ENCODE results near the gene CHRNA3.
A peak's percentile ranks its signal among the peaks of the same experiment; 100 is the strongest.

Gene CHRNA3

DNA sequence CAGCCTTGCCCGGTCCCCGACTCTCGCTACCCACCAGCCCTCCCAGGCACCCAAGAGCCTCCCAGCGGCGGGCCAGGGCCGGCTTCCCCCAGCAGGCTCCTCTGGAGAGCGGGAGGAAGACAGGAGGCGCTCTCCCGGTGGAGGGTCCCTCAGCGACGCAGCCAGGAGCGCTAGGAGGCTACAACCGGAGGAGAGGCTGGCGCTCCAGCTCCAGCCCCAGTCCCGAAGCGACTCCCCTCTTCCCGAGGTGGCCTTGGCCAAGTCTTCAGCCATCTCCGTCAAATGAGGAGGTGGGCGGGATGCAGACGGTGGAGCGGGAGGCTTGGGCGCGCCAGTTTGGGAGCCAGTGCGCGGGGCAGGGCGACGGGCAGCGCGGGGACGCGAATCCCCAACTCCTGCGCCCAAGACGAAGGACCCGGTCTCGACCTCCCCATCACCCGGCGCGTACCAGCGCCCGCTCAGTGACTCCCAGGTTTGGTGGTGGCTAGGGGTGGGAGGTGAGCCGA lies 722 bp downstream of the CHRNA3 start:
- Histone ChIP-seq H4K20me1 (ENCODE audit: control insufficient read depth, insufficient read depth, low read depth, low read length) (no peaks in the 10 kb centered on the region), H3K9me3 (ENCODE audit: control insufficient read depth, insufficient read depth, low read length) (no peaks in the 10 kb centered on the region), H3F3A (ENCODE audit: control insufficient read depth, insufficient read depth) (no peaks in the 10 kb centered on the region), H3K4me1 (ENCODE audit: control insufficient read depth, low read length) (no peaks in the 10 kb centered on the region), H3K9me2 (replicated peaks; ENCODE audit: control insufficient read depth, low read length) (no peaks in the 10 kb centered on the region), H3K36me3 (ENCODE audit: control insufficient read depth, low read length) (no peaks in the 10 kb centered on the region), H3K79me2 (ENCODE audit: control insufficient read depth, low read length) (no peaks in the 10 kb centered on the region), H3K4me2 (ENCODE audit: low read length) (no peak overlapping the region), H3K27me3 (ENCODE audit: control insufficient read depth, low read length) (no peaks in the 10 kb centered on the region), H3K4me3 (ENCODE audit: low read length) (no peak overlapping the region), H3K27ac (ENCODE audit: low read depth, low read length) (no peak overlapping the region)
- TF ChIP-seq, protein P1, sequence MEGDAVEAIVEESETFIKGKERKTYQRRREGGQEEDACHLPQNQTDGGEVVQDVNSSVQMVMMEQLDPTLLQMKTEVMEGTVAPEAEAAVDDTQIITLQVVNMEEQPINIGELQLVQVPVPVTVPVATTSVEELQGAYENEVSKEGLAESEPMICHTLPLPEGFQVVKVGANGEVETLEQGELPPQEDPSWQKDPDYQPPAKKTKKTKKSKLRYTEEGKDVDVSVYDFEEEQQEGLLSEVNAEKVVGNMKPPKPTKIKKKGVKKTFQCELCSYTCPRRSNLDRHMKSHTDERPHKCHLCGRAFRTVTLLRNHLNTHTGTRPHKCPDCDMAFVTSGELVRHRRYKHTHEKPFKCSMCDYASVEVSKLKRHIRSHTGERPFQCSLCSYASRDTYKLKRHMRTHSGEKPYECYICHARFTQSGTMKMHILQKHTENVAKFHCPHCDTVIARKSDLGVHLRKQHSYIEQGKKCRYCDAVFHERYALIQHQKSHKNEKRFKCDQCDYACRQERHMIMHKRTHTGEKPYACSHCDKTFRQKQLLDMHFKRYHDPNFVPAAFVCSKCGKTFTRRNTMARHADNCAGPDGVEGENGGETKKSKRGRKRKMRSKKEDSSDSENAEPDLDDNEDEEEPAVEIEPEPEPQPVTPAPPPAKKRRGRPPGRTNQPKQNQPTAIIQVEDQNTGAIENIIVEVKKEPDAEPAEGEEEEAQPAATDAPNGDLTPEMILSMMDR (IDR thresholded peaks at IDR 0.05; ENCODE audit: low read depth, low read length, poor library complexity, severe bottlenecking), result no peak
- no peak for TF ChIP-seq EZH2phosphoT487 (IDR thresholded peaks at IDR 0.05; ENCODE audit: borderline replicate concordance, low read length)

DNA sequence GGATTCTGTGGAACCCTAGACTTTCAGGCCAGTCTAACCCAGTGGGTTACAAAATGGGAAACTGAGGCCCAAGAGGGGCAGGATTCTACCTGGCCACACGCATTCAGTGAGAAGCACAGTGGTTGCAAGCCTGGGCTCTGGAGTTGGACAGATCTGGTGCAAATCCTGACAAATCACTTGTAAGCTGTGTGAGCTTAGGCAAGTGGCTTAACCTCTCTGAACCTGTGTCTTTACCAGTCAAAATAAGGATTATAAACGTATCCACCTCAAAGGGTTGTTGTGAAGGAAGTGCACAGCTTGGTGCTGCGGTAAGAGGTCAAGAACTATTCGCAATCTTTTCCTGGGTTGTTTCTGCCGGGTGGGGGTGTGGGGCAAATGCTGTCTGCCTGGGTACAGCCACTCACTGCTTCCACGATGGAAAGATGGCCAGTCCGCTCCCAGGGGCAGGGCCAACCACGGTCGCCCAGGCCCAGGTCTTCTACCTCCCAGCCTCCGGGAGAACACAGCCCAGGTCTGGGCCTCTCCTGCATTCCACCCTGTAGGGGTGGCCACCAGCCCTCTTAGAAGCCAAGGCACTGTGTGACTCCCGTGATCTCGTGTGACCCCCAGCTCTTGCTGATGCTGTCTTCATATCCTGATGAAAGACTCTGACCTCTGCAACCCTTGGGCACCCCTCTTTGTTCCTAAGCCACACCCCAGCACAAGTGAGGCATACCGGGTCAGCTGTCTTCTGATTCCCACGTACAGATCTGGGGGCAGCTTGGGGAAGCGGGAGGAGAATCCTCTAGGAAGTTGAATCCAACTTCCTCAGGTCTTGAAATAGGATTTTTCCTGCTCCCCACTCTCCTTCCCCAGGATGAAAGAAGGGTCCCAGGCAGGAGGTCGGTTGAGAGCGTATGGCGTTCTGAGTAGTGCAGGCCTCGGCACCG lies 1.5 kb downstream of the CHRNA3 start:
- Histone ChIP-seq H4K20me1 (ENCODE audit: control insufficient read depth, insufficient read depth, low read depth, low read length) (no peaks in the 10 kb centered on the region), H3K27ac (ENCODE audit: low read depth, low read length) (no peak overlapping the region), H3K9me2 (replicated peaks; ENCODE audit: control insufficient read depth, low read length) (no peaks in the 10 kb centered on the region), H3K4me3 (ENCODE audit: low read length) (no peak overlapping the region), H3K79me2 (ENCODE audit: control insufficient read depth, low read length) (no peaks in the 10 kb centered on the region), H3K9me3 (ENCODE audit: control insufficient read depth, insufficient read depth, low read length) (no peaks in the 10 kb centered on the region), H3K27me3 (ENCODE audit: control insufficient read depth, low read length) (no peaks in the 10 kb centered on the region), H3K36me3 (ENCODE audit: control insufficient read depth, low read length) (no peaks in the 10 kb centered on the region), H3K4me1 (ENCODE audit: control insufficient read depth, low read length) (no peaks in the 10 kb centered on the region), H3K4me2 (ENCODE audit: low read length) (no peak overlapping the region), H3F3A (ENCODE audit: control insufficient read depth, insufficient read depth) (no peaks in the 10 kb centered on the region)
- no peak for TF ChIP-seq EZH2phosphoT487 (IDR thresholded peaks at IDR 0.05; ENCODE audit: borderline replicate concordance, low read length)
- TF ChIP-seq, protein P1 (IDR thresholded peaks at IDR 0.05; ENCODE audit: low read depth, low read length, poor library complexity, severe bottlenecking), result no peak

DNA sequence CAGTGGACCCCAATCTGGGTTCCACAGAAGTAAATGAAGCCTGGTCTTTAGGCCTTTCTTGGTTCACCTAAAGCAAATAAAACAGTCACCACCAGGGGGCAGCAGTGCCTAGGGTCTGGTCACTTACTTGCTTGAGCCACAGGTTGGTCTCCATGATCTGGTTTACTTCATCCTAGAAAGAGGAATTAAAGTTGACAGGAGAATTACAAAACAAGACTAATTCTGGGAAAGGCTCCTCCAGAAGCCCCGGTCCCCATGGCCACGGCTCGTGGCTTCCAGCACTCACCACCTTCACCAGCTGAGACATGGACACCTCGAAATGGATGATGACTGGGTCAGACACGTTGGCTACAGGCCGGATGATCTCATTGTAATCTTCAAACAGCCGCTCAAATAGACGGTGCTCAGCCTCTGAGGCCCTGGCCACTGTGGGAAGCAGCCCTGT lies 2.3 kb downstream of the CHRNA3 start:
- TF ChIP-seq EZH2phosphoT487 (IDR thresholded peaks at IDR 0.05; ENCODE audit: borderline replicate concordance, low read length), result no peak
- TF ChIP-seq, protein P1 (IDR thresholded peaks at IDR 0.05; ENCODE audit: low read depth, low read length, poor library complexity, severe bottlenecking), result peak; percentile 90
- Histone ChIP-seq H3K4me1 (ENCODE audit: control insufficient read depth, low read length) (no peaks in the 10 kb centered on the region), H3K4me3 (ENCODE audit: low read length) (no peak overlapping the region), H4K20me1 (ENCODE audit: control insufficient read depth, insufficient read depth, low read depth, low read length) (no peaks in the 10 kb centered on the region), H3F3A (ENCODE audit: control insufficient read depth, insufficient read depth) (no peaks in the 10 kb centered on the region), H3K79me2 (ENCODE audit: control insufficient read depth, low read length) (no peaks in the 10 kb centered on the region), H3K27ac (ENCODE audit: low read depth, low read length) (no peak overlapping the region), H3K9me3 (ENCODE audit: control insufficient read depth, insufficient read depth, low read length) (no peaks in the 10 kb centered on the region), H3K4me2 (ENCODE audit: low read length) (no peak overlapping the region), H3K27me3 (ENCODE audit: control insufficient read depth, low read length) (no peaks in the 10 kb centered on the region), H3K36me3 (ENCODE audit: control insufficient read depth, low read length) (no peaks in the 10 kb centered on the region), H3K9me2 (replicated peaks; ENCODE audit: control insufficient read depth, low read length) (no peaks in the 10 kb centered on the region)
